ENCODE measurements around the gene SLC25A21.
"Not testable (repeated sequence)": the region's sequence is repeated elsewhere in the genome, so short reads cannot be mapped to it uniquely, and the experiment has no call there.

DNA sequence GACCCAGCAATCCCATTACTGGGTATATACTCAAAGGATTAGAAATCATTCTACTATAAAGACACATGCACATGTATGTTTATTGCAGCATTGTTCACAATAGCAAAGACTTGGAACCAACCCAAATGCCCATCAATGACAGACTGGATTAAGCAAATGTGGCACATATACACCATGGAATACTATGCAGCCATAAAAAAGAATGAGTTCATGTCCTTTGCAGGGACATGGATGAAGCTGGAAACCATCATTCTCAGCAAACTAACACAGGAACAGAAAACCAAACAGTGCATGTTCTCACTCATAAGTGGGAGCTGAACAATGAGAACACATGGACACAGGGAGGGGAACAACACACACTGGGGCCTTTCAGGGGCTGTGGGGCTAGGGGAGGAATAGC is 310.2 kb downstream of the SLC25A21 start:
- TF ChIP-seq, protein P1, sequence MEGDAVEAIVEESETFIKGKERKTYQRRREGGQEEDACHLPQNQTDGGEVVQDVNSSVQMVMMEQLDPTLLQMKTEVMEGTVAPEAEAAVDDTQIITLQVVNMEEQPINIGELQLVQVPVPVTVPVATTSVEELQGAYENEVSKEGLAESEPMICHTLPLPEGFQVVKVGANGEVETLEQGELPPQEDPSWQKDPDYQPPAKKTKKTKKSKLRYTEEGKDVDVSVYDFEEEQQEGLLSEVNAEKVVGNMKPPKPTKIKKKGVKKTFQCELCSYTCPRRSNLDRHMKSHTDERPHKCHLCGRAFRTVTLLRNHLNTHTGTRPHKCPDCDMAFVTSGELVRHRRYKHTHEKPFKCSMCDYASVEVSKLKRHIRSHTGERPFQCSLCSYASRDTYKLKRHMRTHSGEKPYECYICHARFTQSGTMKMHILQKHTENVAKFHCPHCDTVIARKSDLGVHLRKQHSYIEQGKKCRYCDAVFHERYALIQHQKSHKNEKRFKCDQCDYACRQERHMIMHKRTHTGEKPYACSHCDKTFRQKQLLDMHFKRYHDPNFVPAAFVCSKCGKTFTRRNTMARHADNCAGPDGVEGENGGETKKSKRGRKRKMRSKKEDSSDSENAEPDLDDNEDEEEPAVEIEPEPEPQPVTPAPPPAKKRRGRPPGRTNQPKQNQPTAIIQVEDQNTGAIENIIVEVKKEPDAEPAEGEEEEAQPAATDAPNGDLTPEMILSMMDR (IDR thresholded peaks at IDR 0.05) = not testable (repeated sequence)
- not testable (repeated sequence) for TF ChIP-seq POLR2A (IDR thresholded peaks at IDR 0.05)

Data from suprapubic skin (tissue), 3 donors.